ENCODE data around the gene ARCN1. TPM values are rescaled to one million over a fixed set of nuclear protein-coding genes. Genes with fewer than 3 reads are reported as not detected.

ARCN1 gene
- total RNA-seq, 1 experiment from 2014 or later: 122 TPM

DNA sequence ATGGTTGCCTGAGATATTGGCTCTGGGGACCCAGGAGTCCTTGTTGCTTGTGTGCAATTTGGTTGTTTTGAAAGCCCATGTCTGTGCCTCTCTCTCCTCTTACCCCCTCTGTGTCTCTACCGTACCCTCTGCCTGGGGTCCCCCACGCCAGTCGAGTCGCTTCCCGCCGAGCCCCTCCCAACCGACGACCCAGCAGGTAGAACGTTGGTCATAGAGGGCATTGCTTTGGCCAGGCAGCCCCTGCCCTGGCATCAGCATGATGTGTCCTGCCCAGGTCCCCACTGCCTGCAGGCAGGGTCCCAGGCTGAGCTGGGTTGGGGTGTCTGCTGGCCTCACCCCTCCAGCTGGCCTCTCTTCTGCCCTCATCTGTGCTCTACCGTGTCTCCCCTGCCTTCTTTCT lies 72.3 kb downstream of the ARCN1 start:
- intact Hi-C loops (cut with micrococcal nuclease): no loop called here
- Histone ChIP-seq H3K9me3 (ENCODE audit: low read length) (no peaks in the 10 kb centered on the region), H3K79me2 (ENCODE audit: low read length) (no peaks in the 10 kb centered on the region), H3K4me1 (ENCODE audit: insufficient read depth, low read length) (no peaks in the 10 kb centered on the region; the same call in 1 of the 2 replicates), H2AFZ (ENCODE audit: low read length) (no peak overlapping the region), H3K27ac (ENCODE audit: low read length) (no peak overlapping the region), H4K20me1 (ENCODE audit: low read length) (no peaks in the 10 kb centered on the region), H3K36me3 (ENCODE audit: low read depth, low read length) (peaks cover 11% of the 10 kb centered on the region; the same call in 1 of the 2 replicates), H3K27me3 (ENCODE audit: low read length) (no peaks in the 10 kb centered on the region), H3K9ac (ENCODE audit: low read length) (no peak overlapping the region), H3K4me2 (ENCODE audit: low read length) (no peak overlapping the region), H3K4me3 (ENCODE audit: low read length) (no peak overlapping the region), H3F3A (ENCODE audit: low read length, unreplicated experiment) (no peaks in the 10 kb centered on the region), H3K9me2 (replicated peaks; ENCODE audit: low read length) (no peaks in the 10 kb centered on the region)
- DNase-seq: no peak
- POLR2A ChIA-PET (ENCODE audit: unreplicated experiment): no interaction called here
- BruUV-seq (replicated peaks): no TSS peak
- no peak for TF ChIP-seq EZH2 (IDR thresholded peaks at IDR 0.05; ENCODE audit: low read length, unreplicated experiment)
- TF ChIP-seq, protein P1, sequence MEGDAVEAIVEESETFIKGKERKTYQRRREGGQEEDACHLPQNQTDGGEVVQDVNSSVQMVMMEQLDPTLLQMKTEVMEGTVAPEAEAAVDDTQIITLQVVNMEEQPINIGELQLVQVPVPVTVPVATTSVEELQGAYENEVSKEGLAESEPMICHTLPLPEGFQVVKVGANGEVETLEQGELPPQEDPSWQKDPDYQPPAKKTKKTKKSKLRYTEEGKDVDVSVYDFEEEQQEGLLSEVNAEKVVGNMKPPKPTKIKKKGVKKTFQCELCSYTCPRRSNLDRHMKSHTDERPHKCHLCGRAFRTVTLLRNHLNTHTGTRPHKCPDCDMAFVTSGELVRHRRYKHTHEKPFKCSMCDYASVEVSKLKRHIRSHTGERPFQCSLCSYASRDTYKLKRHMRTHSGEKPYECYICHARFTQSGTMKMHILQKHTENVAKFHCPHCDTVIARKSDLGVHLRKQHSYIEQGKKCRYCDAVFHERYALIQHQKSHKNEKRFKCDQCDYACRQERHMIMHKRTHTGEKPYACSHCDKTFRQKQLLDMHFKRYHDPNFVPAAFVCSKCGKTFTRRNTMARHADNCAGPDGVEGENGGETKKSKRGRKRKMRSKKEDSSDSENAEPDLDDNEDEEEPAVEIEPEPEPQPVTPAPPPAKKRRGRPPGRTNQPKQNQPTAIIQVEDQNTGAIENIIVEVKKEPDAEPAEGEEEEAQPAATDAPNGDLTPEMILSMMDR (conservative IDR thresholded peaks at IDR 0.05; ENCODE audit: low read depth, low read length): no peak
- TF ChIP-seq EZH2phosphoT487 (IDR thresholded peaks at IDR 0.05; ENCODE audit: borderline replicate concordance, low read length): no peak
- CTCF ChIA-PET: no interaction called here
- ATAC-seq: no peak

DNA sequence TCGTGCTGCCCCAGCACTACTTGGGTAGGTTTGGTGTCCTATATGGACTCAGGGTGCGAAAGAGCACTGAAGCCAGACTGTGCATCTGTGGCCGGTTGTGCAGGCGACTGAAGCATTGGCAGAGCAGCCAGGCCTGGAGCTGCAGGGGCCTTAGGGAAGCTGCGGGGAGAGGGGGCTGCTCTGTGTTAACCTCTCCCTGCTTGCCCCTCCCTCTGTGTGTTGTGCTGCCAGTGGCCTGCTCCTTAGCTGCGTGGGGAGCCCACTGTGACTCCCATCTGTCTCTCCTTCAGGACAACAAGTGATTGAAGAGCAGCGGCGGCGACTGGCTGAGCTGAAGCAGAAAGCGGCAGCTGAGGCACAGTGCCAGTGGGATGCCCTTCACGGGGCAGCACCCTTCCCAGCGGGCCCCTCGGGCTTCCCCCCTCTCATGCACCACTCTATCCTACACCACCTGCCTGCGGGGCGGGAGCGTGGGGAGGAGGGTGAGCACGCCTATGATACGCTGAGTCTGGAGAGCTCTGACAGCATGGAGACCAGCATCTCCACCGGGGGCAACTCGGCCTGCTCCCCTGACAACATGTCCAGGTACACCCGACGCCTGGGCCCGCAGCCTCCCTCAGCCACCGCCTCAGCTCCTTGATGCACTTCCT lies 73.0 kb downstream of the ARCN1 start:
- Histone ChIP-seq H2AFZ (ENCODE audit: low read length) (no peak overlapping the region), H3K9ac (ENCODE audit: low read length) (no peak overlapping the region), H3K27ac (ENCODE audit: low read length) (no peak overlapping the region), H3K4me3 (ENCODE audit: low read length) (no peak overlapping the region), H3K4me1 (ENCODE audit: insufficient read depth, low read length) (no peaks in the 10 kb centered on the region; the same call in 1 of the 2 replicates), H3K36me3 (ENCODE audit: low read depth, low read length) (peaks cover 11% of the 10 kb centered on the region; the same call in 1 of the 2 replicates), H3K27me3 (ENCODE audit: low read length) (no peaks in the 10 kb centered on the region), H3K9me3 (ENCODE audit: low read length) (no peaks in the 10 kb centered on the region), H3K4me2 (ENCODE audit: low read length) (no peak overlapping the region), H3F3A (ENCODE audit: low read length, unreplicated experiment) (no peaks in the 10 kb centered on the region), H4K20me1 (ENCODE audit: low read length) (no peaks in the 10 kb centered on the region), H3K9me2 (replicated peaks; ENCODE audit: low read length) (no peaks in the 10 kb centered on the region), H3K79me2 (ENCODE audit: low read length) (no peaks in the 10 kb centered on the region)
- no peak for TF ChIP-seq EZH2phosphoT487 (IDR thresholded peaks at IDR 0.05; ENCODE audit: borderline replicate concordance, low read length)
- TF ChIP-seq EZH2 (IDR thresholded peaks at IDR 0.05; ENCODE audit: low read length, unreplicated experiment): no peak
- TF ChIP-seq, protein P1 (conservative IDR thresholded peaks at IDR 0.05; ENCODE audit: low read depth, low read length): no peak
- BruUV-seq (replicated peaks): no TSS peak
- CTCF ChIA-PET: no interaction called here
- DNase-seq (no peak), ATAC-seq (no peak)
- intact Hi-C loops (cut with micrococcal nuclease): no loop called here
- POLR2A ChIA-PET (ENCODE audit: unreplicated experiment): no interaction called here

DNA sequence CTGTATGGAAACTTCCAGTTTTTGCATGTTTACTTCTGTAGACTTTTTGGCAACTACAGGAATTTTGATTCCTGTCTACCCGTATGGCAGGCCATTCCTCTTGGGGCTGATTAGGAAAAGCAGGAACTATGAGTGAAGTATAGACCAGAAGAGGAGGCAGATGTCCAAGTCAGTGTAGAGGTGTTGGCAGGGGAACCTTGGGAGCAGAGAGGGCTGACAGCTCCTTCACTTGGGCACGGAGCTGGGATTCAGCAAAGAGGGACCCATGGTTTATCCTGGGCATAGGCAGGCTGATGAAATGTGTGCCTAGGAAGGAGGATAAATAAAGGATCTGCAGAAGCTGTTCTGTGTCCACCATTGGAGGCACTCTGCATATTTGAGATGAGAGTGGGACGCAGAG lies 74.2 kb downstream of the ARCN1 start:
- no peak overlapping the region for H3K9ac ChIP-seq (ENCODE audit: low read length)
- H3K27me3 ChIP-seq (ENCODE audit: low read length): no peaks in the 10 kb centered on the region
- CTCF ChIA-PET: no interaction called here
- no peaks in the 10 kb centered on the region for H3K9me3 ChIP-seq (ENCODE audit: low read length)
- no peak overlapping the region for H2AFZ ChIP-seq (ENCODE audit: low read length)
- H3K9me2 ChIP-seq (replicated peaks; ENCODE audit: low read length): no peaks in the 10 kb centered on the region
- no peaks in the 10 kb centered on the region for H4K20me1 ChIP-seq (ENCODE audit: low read length)
- DNase-seq (no peak), ATAC-seq (no peak)
- H3K27ac ChIP-seq (ENCODE audit: low read length): no peak overlapping the region
- H3K36me3 ChIP-seq (ENCODE audit: low read depth, low read length): peaks cover 11% of the 10 kb centered on the region; the same call in 1 of the 2 replicates
- POLR2A ChIA-PET (ENCODE audit: unreplicated experiment): no interaction called here
- intact Hi-C loops (cut with micrococcal nuclease): no loop called here
- H3F3A ChIP-seq (ENCODE audit: low read length, unreplicated experiment): no peaks in the 10 kb centered on the region
- no peak overlapping the region for H3K4me2 ChIP-seq (ENCODE audit: low read length)
- no TSS peak for BruUV-seq (replicated peaks)
- no peaks in the 10 kb centered on the region; the same call in 1 of the 2 replicates for H3K4me1 ChIP-seq (ENCODE audit: insufficient read depth, low read length)
- TF ChIP-seq EZH2phosphoT487 (IDR thresholded peaks at IDR 0.05; ENCODE audit: borderline replicate concordance, low read length): no peak
- TF ChIP-seq, protein P1 (conservative IDR thresholded peaks at IDR 0.05; ENCODE audit: low read depth, low read length): no peak
- TF ChIP-seq EZH2 (IDR thresholded peaks at IDR 0.05; ENCODE audit: low read length, unreplicated experiment): no peak
- H3K4me3 ChIP-seq (ENCODE audit: low read length): no peak overlapping the region
- no peaks in the 10 kb centered on the region for H3K79me2 ChIP-seq (ENCODE audit: low read length)
